Uterus (tissue), 2 donors: Measurements from ENCODE around the gene SPIB.
"Not testable (repeated sequence)": the region's sequence is repeated elsewhere in the genome, so short reads cannot be mapped to it uniquely, and the experiment has no call there.

Experiments used
- POLR2A ChIP-seq, 2 donors: fragments of 450-650 bp; IDR thresholded peaks; one replicate each; pipeline ENCODE4 v1.6.1; 2016; ENCODE audit warnings: antibody characterized with exemption in 2 of 2, mild to moderate bottlenecking in 1 of 2, moderate library complexity in 1 of 2
- TF ChIP-seq, protein P1 (sequence below), 4 experiments: fragments of 200-600 bp in 2 of 4; fragments of 450-650 bp in 2 of 4; sonication (generic) in 2 of 4; IDR thresholded peaks; one replicate each; pipeline ENCODE4 v1.5.1; 2016 to 2019; ENCODE audit warnings: antibody characterized with exemption in 4 of 4, mild to moderate bottlenecking in 2 of 4, moderate library complexity in 1 of 4

GRCh38 chr19:50390952-50391351 is 27.8 kb upstream of the SPIB start:
- TF ChIP-seq, protein P1, sequence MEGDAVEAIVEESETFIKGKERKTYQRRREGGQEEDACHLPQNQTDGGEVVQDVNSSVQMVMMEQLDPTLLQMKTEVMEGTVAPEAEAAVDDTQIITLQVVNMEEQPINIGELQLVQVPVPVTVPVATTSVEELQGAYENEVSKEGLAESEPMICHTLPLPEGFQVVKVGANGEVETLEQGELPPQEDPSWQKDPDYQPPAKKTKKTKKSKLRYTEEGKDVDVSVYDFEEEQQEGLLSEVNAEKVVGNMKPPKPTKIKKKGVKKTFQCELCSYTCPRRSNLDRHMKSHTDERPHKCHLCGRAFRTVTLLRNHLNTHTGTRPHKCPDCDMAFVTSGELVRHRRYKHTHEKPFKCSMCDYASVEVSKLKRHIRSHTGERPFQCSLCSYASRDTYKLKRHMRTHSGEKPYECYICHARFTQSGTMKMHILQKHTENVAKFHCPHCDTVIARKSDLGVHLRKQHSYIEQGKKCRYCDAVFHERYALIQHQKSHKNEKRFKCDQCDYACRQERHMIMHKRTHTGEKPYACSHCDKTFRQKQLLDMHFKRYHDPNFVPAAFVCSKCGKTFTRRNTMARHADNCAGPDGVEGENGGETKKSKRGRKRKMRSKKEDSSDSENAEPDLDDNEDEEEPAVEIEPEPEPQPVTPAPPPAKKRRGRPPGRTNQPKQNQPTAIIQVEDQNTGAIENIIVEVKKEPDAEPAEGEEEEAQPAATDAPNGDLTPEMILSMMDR (IDR thresholded peaks at IDR 0.05), result not testable (repeated sequence)
- not testable (repeated sequence) for TF ChIP-seq POLR2A (IDR thresholded peaks at IDR 0.05)
